Measurements from ENCODE around the gene OR5AR1.

- TF ChIP-seq, protein P1, sequence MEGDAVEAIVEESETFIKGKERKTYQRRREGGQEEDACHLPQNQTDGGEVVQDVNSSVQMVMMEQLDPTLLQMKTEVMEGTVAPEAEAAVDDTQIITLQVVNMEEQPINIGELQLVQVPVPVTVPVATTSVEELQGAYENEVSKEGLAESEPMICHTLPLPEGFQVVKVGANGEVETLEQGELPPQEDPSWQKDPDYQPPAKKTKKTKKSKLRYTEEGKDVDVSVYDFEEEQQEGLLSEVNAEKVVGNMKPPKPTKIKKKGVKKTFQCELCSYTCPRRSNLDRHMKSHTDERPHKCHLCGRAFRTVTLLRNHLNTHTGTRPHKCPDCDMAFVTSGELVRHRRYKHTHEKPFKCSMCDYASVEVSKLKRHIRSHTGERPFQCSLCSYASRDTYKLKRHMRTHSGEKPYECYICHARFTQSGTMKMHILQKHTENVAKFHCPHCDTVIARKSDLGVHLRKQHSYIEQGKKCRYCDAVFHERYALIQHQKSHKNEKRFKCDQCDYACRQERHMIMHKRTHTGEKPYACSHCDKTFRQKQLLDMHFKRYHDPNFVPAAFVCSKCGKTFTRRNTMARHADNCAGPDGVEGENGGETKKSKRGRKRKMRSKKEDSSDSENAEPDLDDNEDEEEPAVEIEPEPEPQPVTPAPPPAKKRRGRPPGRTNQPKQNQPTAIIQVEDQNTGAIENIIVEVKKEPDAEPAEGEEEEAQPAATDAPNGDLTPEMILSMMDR (IDR thresholded peaks at IDR 0.05 in 2 of 3, conservative IDR thresholded peaks at IDR 0.05 in 1 of 3; ENCODE audit: borderline replicate concordance in 1 of 3, insufficient read depth in 1 of 3, low read depth in 2 of 3, low read length in 2 of 3): no peak
- no peak for TF ChIP-seq RAD21 (IDR thresholded peaks at IDR 0.05; ENCODE audit: low read depth)
These were observed 26.0 kb upstream of the OR5AR1 start for GRCh38 chr11:56637500-56637899.
